ENCODE measurements around the gene SYNE1.

- TF ChIP-seq CTCF (conservative IDR thresholded peaks at IDR 0.05; ENCODE audit: low read length) (no peak), EZH2phosphoT487 (IDR thresholded peaks at IDR 0.05; ENCODE audit: borderline replicate concordance, low read depth, low read length) (no peak)
These were observed 526.0 kb downstream of the SYNE1 start for GRCh38 chr6:152110886-152111820.

All from OCI-LY7 (cell line).